Transverse colon (tissue), 4 donors: ENCODE measurements around the gene TNFRSF25. TPM values are rescaled to one million over a fixed set of nuclear protein-coding genes. Genes with fewer than 3 reads are reported as not detected.

Experiments
- DNase-seq: peaks from one replicate; pipeline ENCODE4 v3.0.0-alpha.2; 2019
- H3K27ac ChIP-seq, 4 donors: fragments of 200-600 bp; sonication (generic); 2 replicates each; pipeline ENCODE4 v1.5.1; 2016 to 2018; ENCODE audit warnings: inconsistent platforms in 4 of 4
- H3K27me3 ChIP-seq: fragments of 200-600 bp; sonication (generic); 2 replicates; pipeline ENCODE4 v1.5.1; 2017; ENCODE audit warnings: inconsistent platforms
- H3K36me3 ChIP-seq, 4 donors: fragments of 200-600 bp; sonication (generic); 2 replicates each; pipeline ENCODE4 v1.5.1; 2017 to 2019; ENCODE audit warnings: inconsistent platforms in 4 of 4
- H3K4me1 ChIP-seq, 4 donors: fragments of 200-600 bp; sonication (generic); 2 replicates each; pipeline ENCODE4 v1.5.1; 2017 to 2020; ENCODE audit warnings: inconsistent platforms in 4 of 4
- H3K4me3 ChIP-seq, 4 donors: fragments of 200-600 bp; sonication (generic); 1 replicate in 1 of 4; 2 replicates in 3 of 4; pipeline versions ENCODE4 v1.5.1 to v1.6.1; 2017 to 2019; ENCODE audit warnings: inconsistent platforms in 4 of 4
- H3K9me3 ChIP-seq, 2 donors: fragments of 200-600 bp; sonication (generic); 2 replicates each; pipeline ENCODE4 v1.5.1; 2017 to 2019; ENCODE audit warnings: inconsistent platforms in 2 of 2
- EP300 ChIP-seq: sonication (generic); formaldehyde crosslinking; IDR thresholded peaks from one replicate; pipeline ENCODE4 v1.6.1; 2017; ENCODE audit warnings: antibody characterized with exemption, low read depth
- POLR2A ChIP-seq: fragments of 450-650 bp; IDR thresholded peaks from one replicate; pipeline ENCODE4 v1.6.1; 2016; ENCODE audit warnings: antibody characterized with exemption, mild to moderate bottlenecking, moderate library complexity
- POLR2AphosphoS5 ChIP-seq, 3 donors: sonication (generic); formaldehyde crosslinking; IDR thresholded peaks; one replicate each; pipeline ENCODE4 v1.6.1; 2016; ENCODE audit warnings: antibody characterized with exemption in 3 of 3
- WGBS, 2 donors: methylation state at CpG; one replicate each; pipeline ENCODE4 v1.1.5; 2018; ENCODE audit warnings: low coverage in 1 of 2; 5-methylcytosine and 5-hydroxymethylcytosine counted together
- in situ Hi-C, 4 donors: fragments of 200-750 bp; cut with MboI; loops; one replicate each; pipeline versions ENCODE4 v1.15.0 to v1.15.1; 2017; ENCODE audit warnings: low sequenced_read_pairs in 3 of 4, low pct_ligation_motif_present in 1 of 4, low pct_unique_long_range_greater_than_20kb in 1 of 4
- intact Hi-C: fragments of 100-400 bp; cut with DNase I; formaldehyde crosslinking; loops from one replicate; pipeline ENCODE4 v1.15.1; 2023; ENCODE audit warnings: low total_unique reads
- total RNA-seq, 4 donors: library from RNA; depleted of rRNA; stranded (reverse); fragments of >200 nt; gene quantifications; one replicate each; pipeline ENCODE4 v1.1.0, GENCODE V29; 2016
- TF ChIP-seq, protein P1 (sequence below), 5 experiments: fragments of 200-600 bp in 3 of 5; fragments of 450-650 bp in 2 of 5; sonication (generic) in 3 of 5; IDR thresholded peaks; 1 replicate in 2 of 5; 2 replicates in 3 of 5; pipeline ENCODE4 v1.5.1; 2016 to 2017; ENCODE audit warnings: antibody characterized with exemption in 5 of 5, inconsistent platforms in 3 of 5, mild to moderate bottlenecking in 2 of 5, moderate library complexity in 1 of 5

TNFRSF25 gene
- total RNA-seq, 4 donors from 2014 or later = 38.9 to 55.3 (median 45.0) TPM

DNA sequence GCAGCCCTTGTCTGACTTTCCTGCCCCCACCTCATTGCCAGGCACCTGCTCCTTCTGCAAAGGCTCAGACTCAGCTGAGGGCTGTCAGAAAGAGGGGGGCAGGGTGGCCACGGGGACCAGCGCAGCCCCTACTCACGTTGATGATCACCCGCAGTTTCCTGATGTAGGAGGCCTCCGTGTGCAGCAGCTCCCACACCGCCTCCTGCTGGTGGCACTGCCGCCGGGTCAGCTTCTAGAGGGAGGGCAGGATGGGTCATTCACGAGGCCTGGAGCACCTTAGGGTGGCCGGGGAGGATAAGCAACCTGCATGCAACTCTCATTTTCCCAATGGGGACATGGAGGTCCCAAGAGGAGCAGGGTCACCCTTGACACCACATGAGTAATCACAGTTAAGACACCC, 6.4 kb upstream of the TNFRSF25 start:
- Histone ChIP-seq H3K27ac (peak overlapping the region; percentile 89 to 93 (median 92)), H3K27me3 (no peaks in the 10 kb centered on the region), H3K4me1 (peaks cover 6 to 44% (median 30%) of the 10 kb centered on the region in 4 donors), H3K4me3 (peak overlapping the region in 2 of 4 donors; percentile 23 to 30), H3K36me3 (no peaks in the 10 kb centered on the region), H3K9me3 (no peaks in the 10 kb centered on the region)
- WGBS, 2 donors = 58% methylated on average over 10 of the region's 10 CpGs; no CpG with 5 or more reads in 1 of the 2 donors
- in situ Hi-C loops (no loop called here), intact Hi-C loops (no loop called here)
- no peak for DNase-seq
- TF ChIP-seq, protein P1, sequence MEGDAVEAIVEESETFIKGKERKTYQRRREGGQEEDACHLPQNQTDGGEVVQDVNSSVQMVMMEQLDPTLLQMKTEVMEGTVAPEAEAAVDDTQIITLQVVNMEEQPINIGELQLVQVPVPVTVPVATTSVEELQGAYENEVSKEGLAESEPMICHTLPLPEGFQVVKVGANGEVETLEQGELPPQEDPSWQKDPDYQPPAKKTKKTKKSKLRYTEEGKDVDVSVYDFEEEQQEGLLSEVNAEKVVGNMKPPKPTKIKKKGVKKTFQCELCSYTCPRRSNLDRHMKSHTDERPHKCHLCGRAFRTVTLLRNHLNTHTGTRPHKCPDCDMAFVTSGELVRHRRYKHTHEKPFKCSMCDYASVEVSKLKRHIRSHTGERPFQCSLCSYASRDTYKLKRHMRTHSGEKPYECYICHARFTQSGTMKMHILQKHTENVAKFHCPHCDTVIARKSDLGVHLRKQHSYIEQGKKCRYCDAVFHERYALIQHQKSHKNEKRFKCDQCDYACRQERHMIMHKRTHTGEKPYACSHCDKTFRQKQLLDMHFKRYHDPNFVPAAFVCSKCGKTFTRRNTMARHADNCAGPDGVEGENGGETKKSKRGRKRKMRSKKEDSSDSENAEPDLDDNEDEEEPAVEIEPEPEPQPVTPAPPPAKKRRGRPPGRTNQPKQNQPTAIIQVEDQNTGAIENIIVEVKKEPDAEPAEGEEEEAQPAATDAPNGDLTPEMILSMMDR (IDR thresholded peaks at IDR 0.05) = peak; percentile 13 to 78 (median 48)
- no peak for TF ChIP-seq POLR2A

DNA sequence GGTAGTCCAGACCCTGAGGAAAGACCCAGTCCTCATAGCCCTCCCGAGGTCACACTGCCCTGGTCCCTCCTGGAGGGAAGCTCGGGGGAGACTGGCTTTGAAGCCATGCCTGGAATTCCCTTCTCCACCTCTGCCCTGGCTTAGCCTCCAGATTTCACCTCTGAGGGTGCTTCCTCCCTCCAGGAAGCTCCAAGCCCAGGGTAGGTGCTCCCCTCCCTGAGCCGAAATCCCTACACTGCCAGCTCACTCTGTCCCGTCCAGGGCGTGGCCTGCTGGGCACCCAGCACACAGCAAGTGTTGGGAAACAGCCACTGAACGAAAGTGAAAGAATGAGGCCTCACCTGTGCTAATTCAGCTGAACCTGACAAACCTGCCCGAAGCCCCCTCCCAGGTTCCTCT, 6.0 kb upstream of the TNFRSF25 start:
- intact Hi-C loops = no loop called here
- in situ Hi-C loops = no loop called here
- Histone ChIP-seq H3K4me1 (peaks cover 6 to 43% (median 29%) of the 10 kb centered on the region in 4 donors), H3K36me3 (no peaks in the 10 kb centered on the region), H3K4me3 (peak overlapping the region in 2 of 4 donors; percentile 23 to 30), H3K27me3 (no peaks in the 10 kb centered on the region), H3K9me3 (no peaks in the 10 kb centered on the region), H3K27ac (peak overlapping the region; percentile 89 to 93 (median 92))
- peak; percentile 89 for DNase-seq
- WGBS, 2 donors = 16 to 69% methylated on average over 2 to 7 of the region's 7 CpGs
- TF ChIP-seq POLR2A = peak; percentile 34
- TF ChIP-seq EP300 = no peak
- peak; percentile 27 to 55 (median 34) for TF ChIP-seq POLR2AphosphoS5 (IDR thresholded peaks at IDR 0.05)

DNA sequence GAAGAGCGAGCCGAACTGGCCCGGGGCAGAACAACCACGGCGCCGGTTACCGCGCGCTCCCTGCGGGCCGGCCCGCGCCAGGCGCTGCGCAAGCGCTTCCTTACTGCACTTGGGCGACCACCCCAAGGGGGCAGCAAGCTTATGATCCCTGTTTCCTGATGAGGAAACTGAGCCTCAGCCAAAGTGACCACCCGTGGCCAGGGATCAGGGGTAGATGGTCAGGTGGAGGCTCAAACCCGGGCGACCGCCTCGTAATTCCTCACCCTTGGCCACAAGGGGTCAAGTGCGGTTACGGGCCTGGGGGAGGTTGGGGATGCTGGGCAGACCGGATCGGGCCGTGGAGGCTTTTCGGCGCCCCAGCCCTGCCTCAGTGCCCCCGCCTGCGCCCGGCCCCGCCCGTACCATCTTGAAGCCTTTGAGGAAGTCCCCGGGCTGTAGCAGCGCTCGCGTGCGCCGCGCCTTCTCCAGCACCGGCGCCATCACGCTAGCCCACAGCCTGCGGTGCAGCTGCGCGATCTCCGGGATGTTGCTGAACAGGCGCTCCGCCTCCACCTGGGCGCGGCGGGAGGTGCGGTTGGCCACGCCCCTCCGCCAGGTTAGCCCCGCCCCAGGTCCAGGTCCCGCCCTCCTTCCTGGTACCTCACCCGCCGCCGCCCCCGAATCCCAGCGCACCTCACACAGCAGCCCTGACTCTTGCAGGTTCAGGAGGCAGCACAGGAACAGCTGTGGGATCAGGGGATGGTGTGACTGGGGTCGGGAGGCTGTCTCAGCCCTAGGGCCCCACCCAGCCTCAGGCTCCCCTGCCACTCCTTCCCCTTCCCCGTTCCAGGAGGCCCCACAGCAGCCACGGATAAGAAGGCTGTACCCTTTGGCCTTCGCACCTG, 5.4 kb upstream of the TNFRSF25 start:
- WGBS, 2 donors = 25 to 68% methylated on average over 5 to 63 of the region's 67 CpGs
- in situ Hi-C loops (no loop called here), intact Hi-C loops (no loop called here)
- Histone ChIP-seq H3K27ac (peak overlapping the region; percentile 89 to 93 (median 92)), H3K4me1 (peaks cover 6 to 37% (median 24%) of the 10 kb centered on the region in 4 donors), H3K27me3 (peaks cover under 1% of the 10 kb centered on the region), H3K36me3 (no peaks in the 10 kb centered on the region), H3K9me3 (no peaks in the 10 kb centered on the region), H3K4me3 (peak overlapping the region in 3 of 4 donors; percentile 18 to 30 (median 23))
- peak; percentile 90 for DNase-seq
- TF ChIP-seq, protein P1 (IDR thresholded peaks at IDR 0.05) = no peak
- TF ChIP-seq POLR2AphosphoS5 (IDR thresholded peaks at IDR 0.05) (peak; percentile 65 to 68 (median 68)), POLR2A (peak; percentile 53)

DNA sequence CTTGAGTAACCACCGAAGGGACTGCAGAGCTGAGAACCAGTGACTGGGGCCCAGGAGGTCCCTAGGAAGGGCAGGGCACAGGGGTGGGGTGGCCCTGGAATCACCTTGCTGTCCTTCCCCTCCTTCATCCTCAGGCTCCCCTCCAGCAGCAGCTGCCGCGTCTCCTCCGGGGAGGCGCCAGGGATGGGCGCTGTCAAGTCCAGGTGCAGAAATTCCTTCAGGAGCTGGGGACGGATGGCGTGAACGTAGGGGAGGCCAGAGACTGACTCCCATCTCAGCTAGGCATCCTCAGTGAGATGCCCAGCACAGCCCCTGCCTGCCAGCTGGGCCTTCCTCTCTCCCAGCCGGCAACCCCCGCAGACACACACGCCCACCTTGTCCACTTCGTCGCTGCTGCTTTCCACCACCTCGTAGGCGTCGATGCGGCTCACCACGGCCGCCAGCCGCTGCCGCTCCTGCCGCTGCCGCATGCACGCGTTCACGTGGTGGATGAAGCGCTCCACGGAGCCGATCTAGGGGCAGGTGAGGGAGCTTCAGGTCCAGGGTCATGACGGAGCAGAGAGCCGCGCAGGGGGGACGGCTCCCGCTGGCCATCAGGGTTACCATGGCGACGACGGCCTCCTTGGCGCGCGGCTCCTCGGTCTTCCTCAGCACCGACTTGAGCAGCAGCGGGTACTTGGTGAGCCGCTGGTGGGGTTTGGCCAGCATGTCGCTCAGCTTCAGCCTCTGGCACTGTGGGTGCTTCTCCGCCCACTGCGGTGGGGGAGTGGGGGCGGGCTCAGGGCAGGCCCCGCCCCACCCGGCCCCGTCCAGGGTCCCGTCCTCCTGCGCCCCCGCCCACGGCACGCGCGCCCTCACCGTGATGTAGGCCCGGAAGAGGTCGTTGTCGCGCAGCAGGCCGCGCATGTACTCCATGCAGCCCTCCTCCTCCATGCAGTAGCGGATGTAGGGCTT, 4.4 kb upstream of the TNFRSF25 start:
- WGBS, 2 donors = 87 to 93% methylated on average over 3 to 66 of the region's 67 CpGs
- no peak overlapping the region for H3K4me3 ChIP-seq
- H3K9me3 ChIP-seq = no peaks in the 10 kb centered on the region
- peaks cover 1 to 27% (median 14%) of the 10 kb centered on the region in 4 donors for H3K4me1 ChIP-seq
- DNase-seq = no peak
- in situ Hi-C loops = no loop called here
- peak overlapping the region; percentile 89 to 93 (median 92) for H3K27ac ChIP-seq
- TF ChIP-seq POLR2A (no peak), EP300 (no peak), POLR2AphosphoS5 (IDR thresholded peaks at IDR 0.05) (no peak)
- TF ChIP-seq, protein P1 (IDR thresholded peaks at IDR 0.05) = no peak
- no peaks in the 10 kb centered on the region for H3K36me3 ChIP-seq
- peaks cover 9% of the 10 kb centered on the region for H3K27me3 ChIP-seq
- intact Hi-C loops = no loop called here
